ENCODE results near the gene TRAK1. TPM values are rescaled to one million over a fixed set of nuclear protein-coding genes. Genes with fewer than 3 reads are reported as not detected.
A peak's percentile ranks its signal among the peaks of the same experiment; 100 is the strongest.

Gene TRAK1
- total and polyA plus RNA-seq, 2 experiments from 2014 or later, result 28.6 to 74.5 TPM

DNA sequence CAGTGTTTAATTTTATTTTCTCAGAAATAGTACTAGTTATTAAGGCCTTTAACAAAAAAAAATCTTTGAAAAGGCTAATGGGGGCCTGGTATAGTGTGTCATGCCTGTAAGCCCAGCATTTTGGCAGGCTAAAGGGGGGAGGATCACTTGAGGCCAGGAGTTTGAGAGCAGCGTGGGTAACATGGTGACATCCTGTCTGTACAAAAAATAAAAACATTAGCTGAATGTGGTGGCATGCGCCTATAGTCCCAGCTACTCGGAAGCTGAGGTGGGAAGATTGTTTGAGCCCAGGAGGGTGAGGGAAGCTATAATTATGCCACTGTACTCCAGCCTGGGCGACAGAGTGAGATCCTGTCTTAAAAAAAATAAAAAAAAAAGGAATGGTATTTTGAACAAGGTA is 61.9 kb downstream of the TRAK1 start:
- no peak overlapping the region for H3K4me3 ChIP-seq
- no peaks in the 10 kb centered on the region for H3K4me1 ChIP-seq (ENCODE audit: low read depth)
- no peak for DNase-seq (ENCODE audit: low read depth in 1 of 2, low spot score in 1 of 2)
- TF ChIP-seq, protein P1, sequence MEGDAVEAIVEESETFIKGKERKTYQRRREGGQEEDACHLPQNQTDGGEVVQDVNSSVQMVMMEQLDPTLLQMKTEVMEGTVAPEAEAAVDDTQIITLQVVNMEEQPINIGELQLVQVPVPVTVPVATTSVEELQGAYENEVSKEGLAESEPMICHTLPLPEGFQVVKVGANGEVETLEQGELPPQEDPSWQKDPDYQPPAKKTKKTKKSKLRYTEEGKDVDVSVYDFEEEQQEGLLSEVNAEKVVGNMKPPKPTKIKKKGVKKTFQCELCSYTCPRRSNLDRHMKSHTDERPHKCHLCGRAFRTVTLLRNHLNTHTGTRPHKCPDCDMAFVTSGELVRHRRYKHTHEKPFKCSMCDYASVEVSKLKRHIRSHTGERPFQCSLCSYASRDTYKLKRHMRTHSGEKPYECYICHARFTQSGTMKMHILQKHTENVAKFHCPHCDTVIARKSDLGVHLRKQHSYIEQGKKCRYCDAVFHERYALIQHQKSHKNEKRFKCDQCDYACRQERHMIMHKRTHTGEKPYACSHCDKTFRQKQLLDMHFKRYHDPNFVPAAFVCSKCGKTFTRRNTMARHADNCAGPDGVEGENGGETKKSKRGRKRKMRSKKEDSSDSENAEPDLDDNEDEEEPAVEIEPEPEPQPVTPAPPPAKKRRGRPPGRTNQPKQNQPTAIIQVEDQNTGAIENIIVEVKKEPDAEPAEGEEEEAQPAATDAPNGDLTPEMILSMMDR (IDR thresholded peaks at IDR 0.05; ENCODE audit: low read depth, low read length), result no peak
- H3K27ac ChIP-seq, result no peak overlapping the region
- H3K36me3 ChIP-seq, result no peaks in the 10 kb centered on the region
- H3K9me3 ChIP-seq (ENCODE audit: low read depth), result no peaks in the 10 kb centered on the region
- H3K27me3 ChIP-seq, result no peaks in the 10 kb centered on the region

DNA sequence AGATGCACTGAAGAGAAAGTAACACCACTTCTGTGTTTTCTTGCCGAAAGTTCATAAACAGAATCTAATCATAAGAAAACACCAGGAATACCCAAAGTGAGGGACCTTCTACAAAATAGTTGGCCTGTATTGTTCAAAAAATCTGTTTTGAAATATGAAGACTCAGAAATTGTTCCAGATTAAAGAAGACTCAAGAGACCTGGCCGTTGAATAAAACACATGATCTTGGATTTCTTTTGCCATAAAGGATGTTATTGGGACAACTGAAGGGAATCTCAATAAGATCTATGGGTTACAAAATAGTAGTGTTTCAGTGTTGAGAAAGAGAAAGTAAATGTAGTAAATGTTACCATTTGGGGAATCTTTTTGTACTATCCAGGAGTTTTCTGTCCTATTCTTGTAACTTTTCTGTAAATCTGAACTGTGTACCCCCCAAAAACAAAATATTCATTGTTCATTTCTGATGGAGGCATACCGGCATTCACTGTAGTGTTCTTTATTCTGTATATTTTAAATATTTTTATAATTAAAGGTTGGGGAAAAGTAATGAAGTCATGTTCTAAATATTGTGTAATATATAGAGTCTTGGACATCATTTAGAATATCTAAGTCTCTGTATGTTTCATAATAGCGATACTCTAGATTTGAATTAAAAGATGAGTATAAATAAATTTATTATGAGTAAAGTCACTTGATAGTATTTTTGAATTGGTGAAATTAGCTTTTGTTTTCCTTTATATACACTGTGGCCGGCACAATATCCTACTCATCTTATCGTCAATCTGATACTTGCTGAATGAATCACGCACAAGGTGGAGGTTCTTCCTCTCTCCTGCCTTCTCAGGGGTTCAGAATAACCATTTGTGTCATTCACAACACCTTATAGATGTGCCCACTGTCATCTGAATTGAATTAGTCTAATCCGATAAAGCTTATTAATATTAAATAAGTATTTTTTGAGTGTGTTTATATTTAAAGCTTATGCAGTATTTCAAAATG is 66.7 kb downstream of the TRAK1 start:
- no peaks in the 10 kb centered on the region for H3K27me3 ChIP-seq
- H3K4me1 ChIP-seq (ENCODE audit: low read depth), result peaks cover 11% of the 10 kb centered on the region
- no peaks in the 10 kb centered on the region for H3K9me3 ChIP-seq (ENCODE audit: low read depth)
- DNase-seq (ENCODE audit: low read depth in 1 of 2, low spot score in 1 of 2), result no peak
- H3K36me3 ChIP-seq, result no peaks in the 10 kb centered on the region
- H3K27ac ChIP-seq, result no peak overlapping the region
- TF ChIP-seq, protein P1 (IDR thresholded peaks at IDR 0.05; ENCODE audit: low read depth, low read length), result no peak
- H3K4me3 ChIP-seq, result no peak overlapping the region

DNA sequence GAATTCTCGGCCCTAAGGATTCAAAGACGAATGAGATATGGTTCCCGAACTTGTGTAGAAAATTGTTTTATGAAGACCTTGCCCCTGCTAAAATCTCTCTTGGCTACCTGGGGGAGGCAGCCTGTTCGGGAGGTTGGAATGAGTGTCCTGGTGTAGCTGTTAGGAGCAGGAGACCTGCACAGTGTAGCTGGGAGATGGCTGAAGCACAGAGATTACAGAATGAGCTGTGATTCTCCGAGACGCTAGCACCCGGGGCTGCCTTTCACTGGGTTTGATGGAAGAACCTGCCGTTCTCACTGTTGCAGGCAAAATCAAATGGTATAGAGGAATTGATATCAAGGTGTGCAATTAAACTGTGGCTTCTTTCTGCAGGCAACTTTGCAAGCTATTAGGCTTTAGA is 68.0 kb downstream of the TRAK1 start:
- Histone ChIP-seq H3K4me1 (ENCODE audit: low read depth) (peaks cover 11% of the 10 kb centered on the region), H3K36me3 (no peaks in the 10 kb centered on the region), H3K4me3 (peak overlapping the region; percentile 26), H3K9me3 (ENCODE audit: low read depth) (no peaks in the 10 kb centered on the region), H3K27me3 (no peaks in the 10 kb centered on the region), H3K27ac (peak overlapping the region; percentile 56)
- DNase-seq (ENCODE audit: low read depth in 1 of 2, low spot score in 1 of 2), result no peak
- TF ChIP-seq, protein P1 (IDR thresholded peaks at IDR 0.05; ENCODE audit: low read depth, low read length), result no peak

DNA sequence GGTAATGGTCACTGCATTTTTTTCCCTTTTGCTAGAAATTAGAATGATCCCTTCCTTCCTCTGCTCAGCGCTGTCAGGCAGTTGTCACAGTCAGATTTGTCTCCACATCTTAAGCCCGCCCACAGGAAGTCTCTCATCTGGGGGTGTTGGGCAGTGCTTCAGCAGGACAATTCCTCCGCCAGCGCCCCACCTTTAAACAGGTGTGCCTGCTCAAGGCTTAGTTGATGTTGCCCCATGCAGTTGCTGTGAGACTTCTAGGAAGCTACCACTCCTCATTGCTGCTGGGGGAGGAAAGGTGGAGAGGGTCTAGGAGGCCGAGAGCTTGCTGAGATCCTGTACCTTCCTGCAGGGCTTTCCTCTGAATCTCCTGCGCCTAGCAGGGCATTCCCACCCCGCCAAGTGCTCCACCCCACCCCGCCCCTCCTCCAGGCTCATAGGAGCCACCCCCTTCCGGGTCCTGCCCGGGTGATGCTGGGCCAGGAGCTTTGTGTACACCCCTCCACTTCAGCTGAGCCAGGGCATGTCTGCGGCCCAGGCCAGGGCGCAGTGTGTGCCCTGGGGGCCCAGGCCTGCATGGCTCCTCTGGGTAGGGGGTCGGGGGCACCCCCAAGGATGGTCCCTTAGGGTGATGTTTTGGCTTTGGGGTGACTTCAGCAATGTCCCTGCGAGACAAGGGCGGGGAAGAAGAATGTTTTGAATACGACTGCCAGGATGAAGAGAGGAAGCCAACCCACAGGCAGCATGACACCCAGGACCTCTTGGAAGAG is 68.7 kb downstream of the TRAK1 start:
- H3K27ac ChIP-seq, result peak overlapping the region; percentile 56

More for the DNA sequence above, 68.7 kb downstream of the TRAK1 start:
- Histone ChIP-seq H3K36me3 (no peaks in the 10 kb centered on the region), H3K9me3 (ENCODE audit: low read depth) (no peaks in the 10 kb centered on the region), H3K27me3 (no peaks in the 10 kb centered on the region), H3K4me3 (peak overlapping the region; percentile 26), H3K4me1 (ENCODE audit: low read depth) (peaks cover 11% of the 10 kb centered on the region)
- DNase-seq (ENCODE audit: low read depth in 1 of 2, low spot score in 1 of 2), result peak; percentile 38 to 89
- TF ChIP-seq, protein P1 (IDR thresholded peaks at IDR 0.05; ENCODE audit: low read depth, low read length), result no peak
